ENCODE measurements around the gene MAGI2. TPM values are rescaled to one million over a fixed set of nuclear protein-coding genes. Genes with fewer than 3 reads are reported as not detected.

Gene MAGI2
- polyA plus RNA-seq, 3 donors: 0.03 to 0.11 TPM; not detected in 1

GRCh38 chr7:78301407-78301806, 1152.1 kb downstream of the MAGI2 start:
- Histone ChIP-seq H3K27ac (ENCODE audit: low read depth in 1 of 2, low read length in 2 of 2) (no peak overlapping the region), H3K4me1 (ENCODE audit: control insufficient read depth in 1 of 2, insufficient read depth in 2 of 2, low read length in 2 of 2) (no peaks in the 10 kb centered on the region), H2AFZ (ENCODE audit: insufficient read depth, low read depth, low read length, poor library complexity, severe bottlenecking) (no peak overlapping the region), H3K4me2 (replicated peaks; ENCODE audit: extremely low read depth, low read length, poor library complexity, severe bottlenecking) (no peak overlapping the region), H3K27me3 (ENCODE audit: control insufficient read depth in 2 of 2, insufficient read depth in 2 of 2, low read length in 2 of 2) (no peaks in the 10 kb centered on the region), H4K20me1 (ENCODE audit: insufficient read depth, low read length) (no peaks in the 10 kb centered on the region), H3K9me3 (replicated peaks in 1 of 2; ENCODE audit: control insufficient read depth in 1 of 2, insufficient read depth in 1 of 2, low read length in 2 of 2) (peaks cover 0 to 2% of the 10 kb centered on the region in 2 donors), H3K79me2 (ENCODE audit: insufficient read depth, low read length) (no peaks in the 10 kb centered on the region), H3K4me3 (replicated peaks in 1 of 3; ENCODE audit: low read depth in 2 of 3, low read length in 3 of 3) (no peak overlapping the region), H3K9ac (ENCODE audit: insufficient read depth, low read length, poor library complexity, severe bottlenecking) (no peak overlapping the region), H3K36me3 (replicated peaks in 1 of 2; ENCODE audit: control insufficient read depth in 1 of 2, insufficient read depth in 2 of 2, low read length in 2 of 2) (no peaks in the 10 kb centered on the region)
- no peak for DNase-seq
- no CpG with 5 or more reads among the region's 3 CpGs for WGBS (ENCODE audit: insufficient coverage)
- no peak overlapping the region for H3K4me3 Mint-ChIP-seq
- no peak for TF ChIP-seq CTCF (IDR thresholded peaks at IDR 0.05)
- no peak overlapping the region for H3K27ac Mint-ChIP-seq
- no peaks in the 10 kb centered on the region for H3K36me3 Mint-ChIP-seq
- H3K4me1 Mint-ChIP-seq: no peaks in the 10 kb centered on the region
- H3K9me3 Mint-ChIP-seq: peaks cover 0 to 5% (median 0%) of the 10 kb centered on the region in 7 donors
- H3K27me3 Mint-ChIP-seq (ENCODE audit: low read depth in 3 of 3): no peaks in the 10 kb centered on the region
- intact Hi-C loops (cut with micrococcal nuclease): no loop called here

GRCh38 chr7:78299088-78299487, 1154.4 kb downstream of the MAGI2 start:
- H3K9ac ChIP-seq (ENCODE audit: insufficient read depth, low read length, poor library complexity, severe bottlenecking): no peak overlapping the region
- Mint-ChIP-seq H3K27ac (no peak overlapping the region), H3K4me1 (no peaks in the 10 kb centered on the region), H3K9me3 (peaks cover 0 to 9% (median 0%) of the 10 kb centered on the region in 7 donors), H3K4me3 (no peak overlapping the region), H3K36me3 (no peaks in the 10 kb centered on the region), H3K27me3 (ENCODE audit: low read depth in 3 of 3) (peaks cover 0 to 2% (median 0%) of the 10 kb centered on the region in 3 donors)
- H3K27ac ChIP-seq (ENCODE audit: low read depth in 1 of 2, low read length in 2 of 2): no peak overlapping the region
- no peak overlapping the region for H3K4me2 ChIP-seq (replicated peaks; ENCODE audit: extremely low read depth, low read length, poor library complexity, severe bottlenecking)
- no peaks in the 10 kb centered on the region for H3K27me3 ChIP-seq (ENCODE audit: control insufficient read depth in 2 of 2, insufficient read depth in 2 of 2, low read length in 2 of 2)
- H2AFZ ChIP-seq (ENCODE audit: insufficient read depth, low read depth, low read length, poor library complexity, severe bottlenecking): no peak overlapping the region
- no peaks in the 10 kb centered on the region for H4K20me1 ChIP-seq (ENCODE audit: insufficient read depth, low read length)
- H3K4me3 ChIP-seq (replicated peaks in 1 of 3; ENCODE audit: low read depth in 2 of 3, low read length in 3 of 3): no peak overlapping the region
- peaks cover 0 to 2% of the 10 kb centered on the region in 2 donors for H3K9me3 ChIP-seq (replicated peaks in 1 of 2; ENCODE audit: control insufficient read depth in 1 of 2, insufficient read depth in 1 of 2, low read length in 2 of 2)
- H3K4me1 ChIP-seq (ENCODE audit: control insufficient read depth in 1 of 2, insufficient read depth in 2 of 2, low read length in 2 of 2): no peaks in the 10 kb centered on the region
- no peak for TF ChIP-seq CTCF (IDR thresholded peaks at IDR 0.05)
- intact Hi-C loops (cut with micrococcal nuclease): no loop called here
- WGBS (ENCODE audit: insufficient coverage): no CpG with 5 or more reads among the region's 5 CpGs
- no peak for DNase-seq
- H3K79me2 ChIP-seq (ENCODE audit: insufficient read depth, low read length): no peaks in the 10 kb centered on the region
- no peaks in the 10 kb centered on the region for H3K36me3 ChIP-seq (replicated peaks in 1 of 2; ENCODE audit: control insufficient read depth in 1 of 2, insufficient read depth in 2 of 2, low read length in 2 of 2)

Data from CD14-positive monocyte (primary cell).